Subcutaneous abdominal adipose tissue (tissue), 5 donors: Measurements from ENCODE around the gene KMT2C.
"Not testable (repeated sequence)": the region's sequence is repeated elsewhere in the genome, so short reads cannot be mapped to it uniquely, and the experiment has no call there.

Experiments
- H3K27ac ChIP-seq: one replicate; pipeline ENCODE4 v1.7.0; 2013; ENCODE audit warnings: low read depth, mild to moderate bottlenecking, inconsistent platforms, low read length, moderate library complexity
- H3K27me3 ChIP-seq, 5 donors: one replicate each; pipeline ENCODE4 v1.7.0; 2013; ENCODE audit warnings: low read length in 5 of 5, inconsistent platforms in 1 of 5; ENCODE audit not compliant: control insufficient read depth in 5 of 5, insufficient read depth in 4 of 5
- H3K36me3 ChIP-seq, 5 donors: one replicate each; pipeline ENCODE4 v1.7.0; 2013; ENCODE audit warnings: low read length in 5 of 5; ENCODE audit not compliant: control insufficient read depth in 5 of 5, insufficient read depth in 5 of 5
- H3K4me1 ChIP-seq, 5 donors: one replicate each; pipeline ENCODE4 v1.7.0; 2013; ENCODE audit warnings: low read length in 5 of 5, mild to moderate bottlenecking in 3 of 5, moderate library complexity in 1 of 5; ENCODE audit not compliant: control insufficient read depth in 5 of 5, insufficient read depth in 5 of 5
- H3K4me3 ChIP-seq, 5 donors: one replicate each; pipeline ENCODE4 v1.7.0; 2013; ENCODE audit warnings: low read length in 5 of 5, low read depth in 1 of 5
- H3K9ac ChIP-seq, 5 donors: one replicate each; pipeline ENCODE4 v1.7.0; 2013; ENCODE audit warnings: low read length in 5 of 5, mild to moderate bottlenecking in 4 of 5, moderate library complexity in 3 of 5
- H3K9me3 ChIP-seq, 5 donors: one replicate each; pipeline ENCODE4 v1.7.0; 2013; ENCODE audit warnings: low read length in 5 of 5; ENCODE audit not compliant: control insufficient read depth in 5 of 5
- donor health status: healthy.
- donor health status: healthy.
- donor health status: healthy.
- donor health status: healthy.
- donor health status: healthy.

KMT2C gene

DNA sequence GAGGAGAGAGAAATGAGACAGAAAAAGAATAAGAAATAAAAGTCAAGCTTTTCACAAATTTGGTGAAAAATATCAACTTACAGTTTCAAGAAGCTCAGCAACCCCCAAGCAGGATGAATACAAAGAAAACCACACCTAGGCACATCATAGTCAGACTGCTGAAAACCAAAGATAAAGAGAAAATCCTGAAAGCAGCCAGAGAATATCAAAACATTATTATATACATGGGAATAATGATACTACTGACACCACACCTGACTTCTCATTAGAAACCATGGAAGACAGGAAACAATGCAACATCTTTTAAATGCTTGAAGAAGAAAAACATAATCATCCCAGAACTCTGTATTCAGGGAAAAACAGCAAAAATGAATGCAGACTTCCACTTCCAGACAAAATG, 149.6 kb downstream of the KMT2C start:
- H3K27ac ChIP-seq, H3K9me3 ChIP-seq, H3K4me1 ChIP-seq, H3K27me3 ChIP-seq, H3K4me3 ChIP-seq, H3K36me3 ChIP-seq, H3K9ac ChIP-seq: not testable (repeated sequence)

DNA sequence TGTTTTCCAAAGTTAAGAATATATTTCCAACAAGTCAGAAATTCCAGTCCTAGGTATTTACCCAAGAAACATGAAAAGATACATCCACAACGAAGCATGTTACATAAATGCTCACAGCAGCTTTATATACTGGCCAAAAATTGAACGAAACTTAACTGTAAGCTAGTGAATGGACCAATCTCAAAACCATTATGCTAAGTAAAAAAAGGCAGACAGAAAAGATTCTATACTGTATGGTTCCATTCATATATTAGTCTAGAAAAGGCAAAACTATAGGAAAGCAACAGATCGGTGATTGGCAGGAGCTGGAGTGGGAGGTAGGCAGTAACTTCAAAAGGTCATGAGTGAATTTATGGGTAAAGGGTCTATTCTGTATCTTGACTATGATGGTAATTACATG, 150.8 kb downstream of the KMT2C start:
- H3K36me3 ChIP-seq, H3K4me1 ChIP-seq, H3K27me3 ChIP-seq, H3K9ac ChIP-seq, H3K27ac ChIP-seq, H3K9me3 ChIP-seq, H3K4me3 ChIP-seq: not testable (repeated sequence)

DNA sequence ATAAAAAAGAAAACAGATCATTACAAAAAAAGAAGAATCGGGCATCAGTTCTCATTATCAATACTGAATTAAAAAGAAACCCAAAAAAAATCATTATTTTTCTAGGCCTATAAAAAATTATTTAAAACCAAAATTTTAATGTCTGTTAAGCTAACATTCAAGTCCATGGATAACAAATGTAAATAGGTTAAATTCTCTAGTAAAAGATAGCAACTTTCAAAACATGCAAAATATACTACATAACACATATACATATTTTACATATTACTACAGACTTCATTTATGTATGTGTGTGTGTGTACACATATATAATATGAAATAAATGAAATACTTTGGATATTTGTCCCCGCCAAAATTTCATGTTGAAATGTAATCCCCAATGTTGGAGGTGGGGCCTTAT, 158.1 kb downstream of the KMT2C start:
- not testable (repeated sequence) for H3K4me1 ChIP-seq, H3K4me3 ChIP-seq, H3K27ac ChIP-seq, H3K27me3 ChIP-seq, H3K9me3 ChIP-seq, H3K9ac ChIP-seq, H3K36me3 ChIP-seq

DNA sequence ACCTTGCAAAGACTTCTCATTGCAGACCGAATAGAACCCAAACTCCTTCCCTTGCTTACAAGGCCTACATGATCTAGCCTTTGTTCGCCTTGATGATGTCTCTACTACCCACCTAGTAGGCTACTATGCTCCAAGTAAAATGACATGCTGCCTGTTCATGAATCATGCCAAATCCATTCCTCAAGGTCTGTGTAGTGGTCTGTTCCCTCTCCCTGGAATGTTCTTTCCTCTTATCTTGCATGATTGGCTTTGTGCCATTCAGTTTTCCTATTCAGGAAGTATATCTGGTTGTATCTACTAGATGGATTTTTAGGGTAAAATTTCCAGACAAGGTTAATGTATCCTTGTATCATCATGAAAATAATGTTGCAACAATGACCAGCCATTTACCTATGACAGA, 165.4 kb downstream of the KMT2C start:
- not testable (repeated sequence) for H3K27me3 ChIP-seq, H3K27ac ChIP-seq, H3K4me1 ChIP-seq, H3K9me3 ChIP-seq, H3K4me3 ChIP-seq, H3K9ac ChIP-seq
- H3K36me3 ChIP-seq: peaks cover 0 to 14% (median 6%) of the 10 kb centered on the region in 5 donors

DNA sequence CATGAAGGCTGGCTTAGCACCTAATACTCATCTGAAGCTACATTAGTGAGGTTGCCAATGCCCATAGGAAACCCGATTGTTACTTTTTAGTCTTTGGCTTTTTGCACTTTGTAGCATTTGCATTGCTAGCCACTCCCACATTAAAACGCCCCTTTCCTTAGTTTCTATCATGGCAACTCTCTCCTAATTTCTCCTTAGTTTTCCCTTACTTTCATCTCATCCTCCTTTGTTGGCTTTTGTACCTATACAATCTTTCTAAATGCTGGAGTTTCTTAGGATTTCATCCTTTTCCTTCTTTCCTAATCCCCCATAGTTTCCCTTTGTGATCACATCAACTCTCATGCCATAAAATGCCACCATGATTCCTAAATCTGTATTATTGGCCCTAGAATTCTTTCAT, 168.9 kb downstream of the KMT2C start:
- not testable (repeated sequence) for H3K4me3 ChIP-seq, H3K9me3 ChIP-seq, H3K27ac ChIP-seq, H3K27me3 ChIP-seq, H3K9ac ChIP-seq, H3K4me1 ChIP-seq
- peaks cover 3 to 17% (median 13%) of the 10 kb centered on the region in 5 donors for H3K36me3 ChIP-seq

DNA sequence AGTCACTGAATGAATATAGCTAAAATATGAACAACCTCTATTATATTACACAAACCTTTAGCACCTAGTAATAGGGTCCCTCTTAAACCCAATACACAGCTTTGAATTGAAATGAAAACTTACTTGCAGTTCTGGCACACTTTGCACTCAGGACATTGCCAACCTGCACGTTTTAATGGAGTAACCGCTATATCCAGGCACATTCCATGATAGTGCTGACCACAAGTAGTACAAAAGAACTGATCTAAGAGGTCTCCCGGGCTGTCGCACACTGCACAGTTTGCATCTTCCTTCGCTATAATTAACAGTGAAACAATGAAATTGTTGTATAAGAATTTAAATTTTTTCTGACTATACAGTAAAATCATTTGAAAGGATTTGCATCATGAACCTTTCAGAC, 170.9 kb downstream of the KMT2C start:
- not testable (repeated sequence) for H3K27me3 ChIP-seq, H3K27ac ChIP-seq, H3K4me3 ChIP-seq, H3K9ac ChIP-seq, H3K9me3 ChIP-seq, H3K4me1 ChIP-seq
- peaks cover 4 to 16% (median 12%) of the 10 kb centered on the region in 5 donors for H3K36me3 ChIP-seq

DNA sequence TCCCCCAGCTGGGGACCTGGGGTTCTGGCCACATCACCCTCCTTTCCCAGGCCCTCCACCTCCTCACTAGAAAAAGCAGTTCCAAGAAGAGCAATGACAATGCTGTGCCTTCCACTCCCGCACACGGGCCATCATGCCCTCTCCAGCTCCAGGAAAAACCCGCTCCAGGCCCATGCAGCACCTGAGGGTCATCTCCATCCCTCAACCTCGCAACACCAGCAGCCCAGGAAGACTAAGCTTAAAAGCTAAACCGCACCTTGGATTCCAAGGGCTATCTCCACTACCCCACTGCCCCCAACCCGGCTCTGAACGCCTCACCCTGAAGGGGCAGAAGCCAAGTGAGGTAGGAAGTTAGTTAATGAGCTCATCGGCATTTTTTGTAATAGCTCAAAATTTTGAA, 173.7 kb downstream of the KMT2C start:
- H3K9me3 ChIP-seq, H3K27ac ChIP-seq, H3K4me1 ChIP-seq, H3K4me3 ChIP-seq, H3K9ac ChIP-seq, H3K27me3 ChIP-seq: not testable (repeated sequence)
- peaks cover 4 to 21% (median 16%) of the 10 kb centered on the region in 5 donors for H3K36me3 ChIP-seq

DNA sequence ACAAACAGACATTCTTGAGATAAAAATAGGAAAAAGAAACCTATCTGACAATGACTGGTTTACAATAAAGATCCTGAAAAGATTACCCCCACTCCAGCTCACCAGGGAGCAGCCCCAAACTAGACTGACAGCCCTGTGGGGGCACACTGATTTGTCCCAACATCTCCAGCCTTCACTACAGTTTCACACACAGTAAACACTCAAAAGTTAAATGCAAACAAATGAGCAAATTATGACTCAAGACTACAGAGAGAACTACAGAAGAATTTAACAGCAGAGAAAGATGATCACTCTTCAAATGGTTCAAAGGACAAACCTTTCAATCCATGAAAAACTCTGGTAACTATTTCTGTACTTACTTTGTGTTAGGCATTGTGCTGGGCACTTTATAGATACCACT, 176.2 kb downstream of the KMT2C start:
- not testable (repeated sequence) for H3K4me1 ChIP-seq, H3K9ac ChIP-seq

DNA sequence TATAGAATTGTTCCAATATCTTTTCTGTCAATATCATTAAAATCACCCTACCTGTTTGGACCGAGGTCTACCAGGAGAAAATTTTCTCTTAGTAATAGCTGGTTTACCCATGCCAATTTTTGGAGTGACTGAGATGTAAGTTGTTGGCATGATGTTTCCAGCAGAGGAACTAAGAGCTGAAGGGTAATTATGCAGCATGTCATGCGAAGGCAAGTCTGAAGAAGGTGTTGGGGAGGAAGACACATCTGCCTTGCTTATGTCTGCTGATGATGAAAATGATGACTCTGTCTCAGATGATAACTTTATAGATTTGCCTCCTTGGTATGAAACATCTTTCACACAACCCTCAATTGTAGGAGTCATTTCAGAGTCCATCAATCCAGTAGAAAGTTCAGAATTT, 188.0 kb downstream of the KMT2C start:
- H3K27ac ChIP-seq, H3K4me1 ChIP-seq, H3K9ac ChIP-seq, H3K9me3 ChIP-seq, H3K27me3 ChIP-seq, H3K4me3 ChIP-seq: not testable (repeated sequence)
- H3K36me3 ChIP-seq: peaks cover 8 to 17% (median 13%) of the 10 kb centered on the region in 5 donors

More for the DNA sequence above, 176.2 kb downstream of the KMT2C start:
- not testable (repeated sequence) for H3K27ac ChIP-seq, H3K27me3 ChIP-seq, H3K9me3 ChIP-seq, H3K4me3 ChIP-seq
- H3K36me3 ChIP-seq: peaks cover 4 to 21% (median 19%) of the 10 kb centered on the region in 5 donors

DNA sequence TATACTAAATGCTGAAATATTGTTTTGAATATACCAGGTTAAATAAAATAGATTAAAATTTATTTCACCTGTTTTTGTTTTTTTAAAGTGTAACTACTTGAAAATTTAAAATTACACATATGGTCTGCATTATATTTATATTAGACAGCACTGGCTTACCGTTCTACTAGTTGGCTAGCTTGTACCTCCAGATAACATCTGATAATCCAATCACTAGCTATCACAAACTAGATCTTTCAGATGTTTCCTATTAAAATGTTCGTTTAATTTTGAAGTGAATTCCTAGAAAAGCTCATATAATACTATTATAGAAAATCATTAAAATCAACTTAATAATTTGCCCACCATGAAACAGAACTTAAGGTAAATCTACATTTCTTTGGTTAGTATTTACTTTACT, 190.4 kb downstream of the KMT2C start:
- not testable (repeated sequence) for H3K27me3 ChIP-seq, H3K4me1 ChIP-seq, H3K27ac ChIP-seq, H3K4me3 ChIP-seq, H3K9me3 ChIP-seq, H3K36me3 ChIP-seq, H3K9ac ChIP-seq

DNA sequence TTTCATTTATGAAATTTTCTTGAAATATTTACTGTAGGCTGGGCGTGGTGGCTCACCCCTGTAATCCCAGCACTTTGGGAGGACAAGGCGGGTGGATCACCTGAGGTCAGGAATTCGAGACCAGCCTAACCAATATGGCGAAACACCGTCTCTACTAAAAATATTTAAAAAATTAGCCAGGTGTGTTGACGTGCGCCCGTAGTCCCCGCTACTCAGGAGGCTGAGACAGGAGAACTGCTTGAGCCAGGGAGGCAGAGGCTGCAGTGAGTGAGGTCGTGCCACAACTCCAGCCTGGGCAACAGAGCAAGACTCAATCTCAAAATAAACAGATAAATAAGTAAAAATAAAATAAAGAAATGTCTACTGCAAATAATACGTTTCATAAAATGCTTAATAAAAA, 192.3 kb downstream of the KMT2C start:
- H3K36me3 ChIP-seq, H3K9ac ChIP-seq, H3K9me3 ChIP-seq, H3K27ac ChIP-seq, H3K4me1 ChIP-seq, H3K27me3 ChIP-seq, H3K4me3 ChIP-seq: not testable (repeated sequence)
